ENCODE data around the gene LOXL3. TPM values are rescaled to one million over a fixed set of nuclear protein-coding genes. Genes with fewer than 3 reads are reported as not detected.

Gene LOXL3
- total RNA-seq, 1 donor from 2014 or later, result 8.1 TPM

DNA sequence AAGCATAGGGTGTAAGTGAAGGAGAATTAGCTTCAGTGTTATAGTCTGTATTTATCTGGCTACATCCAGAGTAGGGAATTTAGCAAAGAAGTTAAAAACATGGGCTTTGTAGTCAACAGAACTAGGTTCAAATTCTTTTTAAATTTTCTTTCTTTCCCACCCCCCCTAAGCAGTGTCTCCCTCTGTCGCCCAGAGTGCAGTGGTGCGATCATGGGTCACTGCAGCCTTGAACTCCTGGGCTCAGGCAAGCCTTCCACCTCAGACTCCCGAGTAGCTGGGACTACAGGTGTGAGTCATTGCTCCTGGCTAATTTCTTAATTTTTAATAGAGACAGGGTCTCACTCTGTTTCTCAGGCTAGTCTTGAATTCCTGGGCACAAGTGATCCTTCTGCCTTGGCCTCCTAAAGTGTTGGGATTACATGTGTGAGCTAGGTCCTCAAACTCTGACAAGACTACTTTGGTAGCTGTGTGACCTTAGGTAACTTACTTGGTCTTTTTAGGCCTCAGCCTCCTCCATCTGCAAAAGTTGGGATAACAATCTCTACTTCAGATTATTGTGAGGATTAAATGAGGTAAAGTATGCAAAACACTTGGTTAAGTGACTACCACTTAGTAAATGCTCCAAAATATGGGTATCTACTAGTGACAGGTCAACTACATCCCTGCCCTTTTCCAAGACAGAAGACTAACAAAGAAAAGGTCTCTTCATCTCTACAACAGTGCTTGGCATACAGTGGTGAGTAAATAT is 18.6 kb upstream of the LOXL3 start:
- Histone ChIP-seq H3K4me3 (no peak overlapping the region), H3K36me3 (no peaks in the 10 kb centered on the region), H3K4me1 (peaks cover 15% of the 10 kb centered on the region), H3K27me3 (no peaks in the 10 kb centered on the region), H3K27ac (no peak overlapping the region), H3K9me3 (no peaks in the 10 kb centered on the region)
- DNase-seq (no peak), ATAC-seq (no peak)
- TF ChIP-seq, protein P1, sequence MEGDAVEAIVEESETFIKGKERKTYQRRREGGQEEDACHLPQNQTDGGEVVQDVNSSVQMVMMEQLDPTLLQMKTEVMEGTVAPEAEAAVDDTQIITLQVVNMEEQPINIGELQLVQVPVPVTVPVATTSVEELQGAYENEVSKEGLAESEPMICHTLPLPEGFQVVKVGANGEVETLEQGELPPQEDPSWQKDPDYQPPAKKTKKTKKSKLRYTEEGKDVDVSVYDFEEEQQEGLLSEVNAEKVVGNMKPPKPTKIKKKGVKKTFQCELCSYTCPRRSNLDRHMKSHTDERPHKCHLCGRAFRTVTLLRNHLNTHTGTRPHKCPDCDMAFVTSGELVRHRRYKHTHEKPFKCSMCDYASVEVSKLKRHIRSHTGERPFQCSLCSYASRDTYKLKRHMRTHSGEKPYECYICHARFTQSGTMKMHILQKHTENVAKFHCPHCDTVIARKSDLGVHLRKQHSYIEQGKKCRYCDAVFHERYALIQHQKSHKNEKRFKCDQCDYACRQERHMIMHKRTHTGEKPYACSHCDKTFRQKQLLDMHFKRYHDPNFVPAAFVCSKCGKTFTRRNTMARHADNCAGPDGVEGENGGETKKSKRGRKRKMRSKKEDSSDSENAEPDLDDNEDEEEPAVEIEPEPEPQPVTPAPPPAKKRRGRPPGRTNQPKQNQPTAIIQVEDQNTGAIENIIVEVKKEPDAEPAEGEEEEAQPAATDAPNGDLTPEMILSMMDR (IDR thresholded peaks at IDR 0.05), result no peak
- intact Hi-C loops (cut with DNase I), result no loop called here

DNA sequence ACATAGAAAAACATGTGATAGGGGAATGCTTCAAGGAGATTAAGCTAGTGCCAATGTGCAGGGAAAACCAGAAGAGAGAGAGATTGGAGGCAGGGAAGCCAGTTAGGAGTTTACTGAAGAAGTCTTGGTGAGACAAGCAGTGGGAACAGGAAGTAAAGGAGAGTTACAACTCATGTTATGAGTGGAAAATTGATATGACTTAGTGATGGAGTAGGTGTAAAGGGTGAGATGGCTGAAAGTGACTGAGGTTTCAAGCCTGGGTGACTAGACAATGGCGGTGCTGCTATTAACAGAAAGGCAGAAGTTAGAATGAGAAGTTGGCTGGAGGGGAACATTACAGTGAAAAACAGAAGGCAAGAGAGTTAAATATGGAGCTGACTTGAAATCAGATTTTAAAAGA is 17.3 kb upstream of the LOXL3 start:
- H3K27me3 ChIP-seq, result no peaks in the 10 kb centered on the region
- peak; percentile 23 for ATAC-seq

DNA sequence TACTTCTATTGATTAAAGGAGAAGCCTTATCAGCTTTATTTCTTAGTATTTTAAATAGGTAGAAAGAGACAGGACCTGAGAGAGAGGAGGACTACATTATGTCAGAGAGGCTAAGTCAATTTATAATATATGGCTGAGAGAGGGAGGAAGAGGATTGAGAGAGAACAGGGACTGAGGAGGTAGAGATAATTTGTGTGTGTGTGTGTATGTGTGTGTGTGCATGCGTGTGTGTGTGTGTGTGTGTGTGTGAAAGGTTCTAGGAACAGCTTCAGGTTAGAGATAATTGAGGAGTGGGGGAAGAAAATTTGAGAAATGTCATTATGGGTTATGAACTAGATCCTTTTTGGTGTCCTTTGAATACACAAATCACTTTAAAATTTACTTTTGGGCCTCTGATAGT is 15.9 kb upstream of the LOXL3 start:
- Histone ChIP-seq H3K4me1 (peaks cover 16% of the 10 kb centered on the region), H3K27me3 (no peaks in the 10 kb centered on the region), H3K27ac (no peak overlapping the region), H3K36me3 (no peaks in the 10 kb centered on the region), H3K4me3 (no peak overlapping the region), H3K9me3 (no peaks in the 10 kb centered on the region)
- intact Hi-C loops (cut with DNase I), result no loop called here
- TF ChIP-seq, protein P1 (IDR thresholded peaks at IDR 0.05), result no peak
- no peak for ATAC-seq
- no peak for DNase-seq

More for the DNA sequence above, 17.3 kb upstream of the LOXL3 start:
- Histone ChIP-seq H3K9me3 (no peaks in the 10 kb centered on the region), H3K27ac (no peak overlapping the region), H3K4me3 (no peak overlapping the region), H3K4me1 (peaks cover 17% of the 10 kb centered on the region), H3K36me3 (no peaks in the 10 kb centered on the region)
- TF ChIP-seq, protein P1 (IDR thresholded peaks at IDR 0.05), result no peak
- intact Hi-C loops (cut with DNase I), result no loop called here
- no peak for DNase-seq

DNA sequence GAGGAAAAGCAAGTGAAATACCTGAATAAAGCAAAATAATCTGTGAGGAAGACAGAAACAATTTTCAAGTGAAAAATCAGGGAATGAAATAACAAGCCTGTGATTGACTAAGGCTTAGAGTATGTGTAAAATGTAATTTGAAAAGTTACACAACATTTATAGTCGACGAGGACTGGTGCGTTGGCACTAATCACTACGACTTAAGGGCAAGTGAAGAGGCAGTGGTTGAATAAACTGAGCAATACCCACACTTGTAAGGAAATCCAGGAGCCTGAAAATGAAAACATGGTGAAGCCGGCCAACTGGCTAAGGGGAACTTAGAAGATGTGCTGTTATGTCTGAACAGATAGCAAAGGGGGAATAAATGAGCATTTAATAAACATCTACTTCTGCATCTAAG is 14.1 kb upstream of the LOXL3 start:
- ATAC-seq, result peak; percentile 83
- TF ChIP-seq, protein P1 (IDR thresholded peaks at IDR 0.05), result no peak
- DNase-seq, result no peak
- no peaks in the 10 kb centered on the region for H3K27me3 ChIP-seq
- H3K27ac ChIP-seq, result no peak overlapping the region
- intact Hi-C loops (cut with DNase I), result no loop called here
- H3K4me1 ChIP-seq, result peaks cover 4% of the 10 kb centered on the region
- H3K36me3 ChIP-seq, result no peaks in the 10 kb centered on the region
- no peaks in the 10 kb centered on the region for H3K9me3 ChIP-seq
- no peak overlapping the region for H3K4me3 ChIP-seq

DNA sequence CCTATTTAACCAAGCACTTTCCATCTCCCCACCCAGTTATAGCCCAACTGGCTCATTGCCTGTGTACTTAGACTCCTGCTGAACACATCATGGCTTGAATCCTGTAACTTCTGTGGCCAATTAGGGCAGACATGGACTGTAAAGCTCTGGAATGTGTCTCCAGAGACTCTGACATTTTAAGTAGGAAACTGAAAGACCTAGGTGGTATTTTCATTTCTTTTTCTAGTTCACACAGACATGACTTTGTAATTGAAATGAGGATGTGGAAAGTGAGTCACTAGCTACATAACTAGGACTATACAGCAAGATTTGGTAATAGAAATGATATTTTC is 13.0 kb upstream of the LOXL3 start:
- no peaks in the 10 kb centered on the region for H3K36me3 ChIP-seq

More for the DNA sequence above, 13.0 kb upstream of the LOXL3 start:
- intact Hi-C loops (cut with DNase I), result no loop called here
- Histone ChIP-seq H3K9me3 (no peaks in the 10 kb centered on the region), H3K27ac (no peak overlapping the region), H3K4me1 (peaks cover 4% of the 10 kb centered on the region), H3K4me3 (no peak overlapping the region), H3K27me3 (no peaks in the 10 kb centered on the region)
- TF ChIP-seq, protein P1 (IDR thresholded peaks at IDR 0.05), result no peak
- DNase-seq (no peak), ATAC-seq (no peak)
